NCI-H460 (cell line): ENCODE results near the gene HACD3. TPM values are rescaled to one million over a fixed set of nuclear protein-coding genes. Genes with fewer than 3 reads are reported as not detected.

Experiments
- small RNA-seq, 2 experiments: library from RNA; depleted of rRNA; stranded (forward); fragments of <200 nt; gene quantifications; one replicate each; pipeline ENCODE3, GENCODE V24; 2014
- total RNA-seq: library from RNA; depleted of rRNA; stranded (reverse); fragments of >200 nt; shearing (Covaris generic); gene quantifications from 2 replicates; pipeline ENCODE4 v1.2.3, GENCODE V29; 2014; rRNA removed

Gene HACD3
- total RNA-seq, 1 experiment from 2014 or later: 108 TPM

Small RNA genes within 50 kb of the gene (small RNA-seq; reads per million reads assigned to genes)
- gene RF00019 (0 reads per million in 2 experiments), gene RNU6-19P (0 reads per million in 2 experiments)

Other genes starting within 250 kb of the HACD3 start
- 11.8 and 12.9 TPM in 2 replicates for gene PARP16, start 243.6 kb upstream of the HACD3 start, total RNA-seq
- not detected in 2 replicates for gene RNU5A-1, start 234.4 kb upstream of the HACD3 start, total RNA-seq
- not detected in 2 replicates for gene RNU5B-1, start 225.8 kb upstream of the HACD3 start, total RNA-seq
- gene IGDCC3, start 152.5 kb upstream of the HACD3 start, total RNA-seq: not detected in 2 replicates
- gene IGDCC4, start 107.5 kb upstream of the HACD3 start, total RNA-seq: 0.29 and 0.74 TPM in 2 replicates
- gene DPP8, start 12.8 kb upstream of the HACD3 start, total RNA-seq: 20.6 and 25.6 TPM in 2 replicates
- 52.7 and 60.3 TPM in 2 replicates for gene INTS14, start 80.7 kb downstream of the HACD3 start, total RNA-seq
- gene SLC24A1, start 91.5 kb downstream of the HACD3 start, total RNA-seq: 3.9 and 4.4 TPM in 2 replicates